HG03060 (cell line): ENCODE measurements around the gene DTL.
A peak's percentile ranks its signal among the peaks of the same experiment; 100 is the strongest.

Experiments used
- ATAC-seq: cut with Tn5 transposase; IDR thresholded peaks from one replicate; pipeline ENCODE4 v1.9.1; 2021; ENCODE audit warnings: low read depth, moderate number of reproducible peaks; ENCODE audit not compliant: unreplicated experiment

The DTL gene

GRCh38 chr1:212034516-212035122 lies 929 bp upstream of the DTL start:
- ATAC-seq: no peak

- peak; percentile 2 for ATAC-seq
Observed at GRCh38 chr1:212035835-212036605, 472 bp downstream of the DTL start.

GRCh38 chr1:212037900-212038299 lies 2.4 kb downstream of the DTL start:
- ATAC-seq: no peak

GRCh38 chr1:212039622-212040021 lies 4.1 kb downstream of the DTL start:
- ATAC-seq: no peak

- no peak for ATAC-seq
Observed at GRCh38 chr1:212040629-212041412, 5.3 kb downstream of the DTL start.

- no peak for ATAC-seq
Observed at GRCh38 chr1:212042436-212042835, 6.9 kb downstream of the DTL start.

GRCh38 chr1:212044851-212045250 lies 9.3 kb downstream of the DTL start:
- ATAC-seq: no peak

- ATAC-seq: no peak
Observed at GRCh38 chr1:212045981-212046380, 10.4 kb downstream of the DTL start.

- ATAC-seq: no peak
Observed at GRCh38 chr1:212053993-212054392, 18.4 kb downstream of the DTL start.

- no peak for ATAC-seq
Observed at GRCh38 chr1:212055333-212055732, 19.8 kb downstream of the DTL start.

GRCh38 chr1:212060632-212061472 lies 25.3 kb downstream of the DTL start:
- no peak for ATAC-seq

GRCh38 chr1:212062832-212063438 lies 27.4 kb downstream of the DTL start:
- ATAC-seq: no peak

- no peak for ATAC-seq
Observed at GRCh38 chr1:212067787-212068186, 32.2 kb downstream of the DTL start.

- ATAC-seq: no peak
Observed at GRCh38 chr1:212070720-212071302, 35.3 kb downstream of the DTL start.

- ATAC-seq: no peak
Observed at GRCh38 chr1:212072047-212072446, 36.5 kb downstream of the DTL start.

- no peak for ATAC-seq
Observed at GRCh38 chr1:212073490-212073889, 37.9 kb downstream of the DTL start.

GRCh38 chr1:212074313-212074712 lies 38.8 kb downstream of the DTL start:
- no peak for ATAC-seq

GRCh38 chr1:212074856-212075255 lies 39.3 kb downstream of the DTL start:
- ATAC-seq: no peak

- no peak for ATAC-seq
Observed at GRCh38 chr1:212077028-212077427, 41.5 kb downstream of the DTL start.

GRCh38 chr1:212078826-212079225 lies 43.3 kb downstream of the DTL start:
- no peak for ATAC-seq
